ENCODE measurements around the gene RAN. TPM values are rescaled to one million over a fixed set of nuclear protein-coding genes. Genes with fewer than 3 reads are reported as not detected.

Gene RAN
- total and polyA plus RNA-seq, 5 donors from 2014 or later = 298 to 837 (median 688) TPM

DNA sequence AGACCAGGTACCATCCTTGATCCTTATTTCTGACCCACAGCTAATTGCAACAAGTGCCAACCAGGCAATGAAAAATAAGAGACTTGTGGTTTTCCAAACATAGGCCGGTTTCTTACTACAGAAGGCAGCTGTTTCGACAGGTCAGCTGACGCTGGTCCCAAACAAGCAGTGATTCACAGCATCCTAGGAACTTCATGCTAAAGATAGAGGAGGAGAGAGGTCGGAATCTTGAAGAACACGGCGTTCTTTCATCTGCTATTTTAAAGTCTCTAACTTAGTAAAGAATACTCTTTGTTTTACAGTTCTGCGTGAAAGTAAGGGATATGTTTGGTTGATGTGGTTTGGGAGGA lies 53.8 kb downstream of the RAN start:
- DNase-seq = no peak
- Histone ChIP-seq H3K36me3 (ENCODE audit: control insufficient read depth, insufficient read depth, low read length) (no peaks in the 10 kb centered on the region), H3K4me3 (ENCODE audit: low read depth, low read length) (no peak overlapping the region), H3K27me3 (ENCODE audit: control insufficient read depth, insufficient read depth, low read length) (no peaks in the 10 kb centered on the region), H3K4me1 (ENCODE audit: control insufficient read depth, insufficient read depth, low read length, poor library complexity, severe bottlenecking) (no peaks in the 10 kb centered on the region), H3K9me3 (ENCODE audit: control insufficient read depth in 2 of 2, low read length in 2 of 2) (no peaks in the 10 kb centered on the region), H3K27ac (ENCODE audit: insufficient read depth, low read length, poor library complexity, severe bottlenecking) (no peak overlapping the region)
- Mint-ChIP-seq H3K36me3 (no peaks in the 10 kb centered on the region), H3K9me3 (peaks cover 0 to 3% (median 0%) of the 10 kb centered on the region in 7 donors), H3K4me1 (no peaks in the 10 kb centered on the region), H3K27ac (no peak overlapping the region), H3K4me3 (no peak overlapping the region), H3K27me3 (peaks cover 11% of the 10 kb centered on the region)
- no peak for ATAC-seq (ENCODE audit: low read depth in 2 of 2)

Other genes with a start within 250 kb of the RAN start
- gene RIMBP2, start 155.8 kb upstream of the RAN start, total RNA-seq = not detected
- gene RIMBP2, start 155.8 kb upstream of the RAN start, polyA plus RNA-seq = not detected
- gene STX2, start 32.8 kb upstream of the RAN start, total RNA-seq = 29.5 TPM
- 10 to 100 TPM; 10.7 to 11.8 (median 11.4) TPM for gene STX2, start 32.8 kb upstream of the RAN start, polyA plus RNA-seq
- gene ADGRD1, start 81.8 kb downstream of the RAN start, total RNA-seq = not detected
- gene ADGRD1, start 81.8 kb downstream of the RAN start, polyA plus RNA-seq = under 1 TPM in 1 of 4 donors, not detected in 3; 0.56 TPM

Data from CD4-positive, CD25-positive, alpha-beta regulatory T cell (primary cell).